NCI-H2081 (cell line): ENCODE measurements around the gene USF3.
"Not testable (repeated sequence)": the region's sequence is repeated elsewhere in the genome, so short reads cannot be mapped to it uniquely, and the experiment has no call there.

Source experiments
- DNase-seq, 2 experiments: peaks; one replicate each; lab custom pipeline; 2025; lab: John Stamatoyannopoulos, UW

USF3 gene

GRCh38 chr3:113649174-113649845 is 47.1 kb downstream of the USF3 start:
- DNase-seq = no peak

GRCh38 chr3:113648524-113648923 is 47.9 kb downstream of the USF3 start:
- DNase-seq = no peak

GRCh38 chr3:113643583-113643982 is 52.9 kb downstream of the USF3 start:
- DNase-seq = no peak

GRCh38 chr3:113638910-113639309 is 57.5 kb downstream of the USF3 start:
- no peak for DNase-seq

GRCh38 chr3:113637756-113638155 is 58.7 kb downstream of the USF3 start:
- no peak for DNase-seq

GRCh38 chr3:113636034-113636433 is 60.4 kb downstream of the USF3 start:
- not testable (repeated sequence) for DNase-seq

GRCh38 chr3:113634782-113635474 is 61.5 kb downstream of the USF3 start:
- no peak for DNase-seq

- no peak for DNase-seq
Measured at GRCh38 chr3:113631573-113631972, 64.9 kb downstream of the USF3 start.

- DNase-seq = no peak
Measured at GRCh38 chr3:113630956-113631542, 65.4 kb downstream of the USF3 start.

GRCh38 chr3:113629584-113630421 is 66.6 kb downstream of the USF3 start:
- no peak for DNase-seq

GRCh38 chr3:113628788-113629187 is 67.7 kb downstream of the USF3 start:
- no peak for DNase-seq

- DNase-seq = no peak
Measured at GRCh38 chr3:113628316-113628715, 68.1 kb downstream of the USF3 start.

GRCh38 chr3:113626503-113627371 is 69.7 kb downstream of the USF3 start:
- DNase-seq = peak; percentile 40 to 52

GRCh38 chr3:113625834-113626233 is 70.6 kb downstream of the USF3 start:
- no peak for DNase-seq

GRCh38 chr3:113623811-113624210 is 72.6 kb downstream of the USF3 start:
- no peak for DNase-seq

- no peak for DNase-seq
Measured at GRCh38 chr3:113623324-113623723, 73.1 kb downstream of the USF3 start.

GRCh38 chr3:113620091-113620490 is 76.4 kb downstream of the USF3 start:
- no peak for DNase-seq

- DNase-seq = no peak
Measured at GRCh38 chr3:113617726-113618125, 78.7 kb downstream of the USF3 start.

- no peak for DNase-seq
Measured at GRCh38 chr3:113615976-113616375, 80.5 kb downstream of the USF3 start.

GRCh38 chr3:113614402-113614801 is 82.0 kb downstream of the USF3 start:
- no peak for DNase-seq

GRCh38 chr3:113607219-113607596 is 89.2 kb downstream of the USF3 start:
- no peak for DNase-seq
